Inflammatory macrophage treated with lipopolysaccharide for 4 hours (primary cell): ENCODE measurements around the gene CTNNAL1.
"Not testable (repeated sequence)": the region's sequence is repeated elsewhere in the genome, so short reads cannot be mapped to it uniquely, and the experiment has no call there.

Experiments used
- DNase-seq: peaks from one replicate; pipeline ENCODE4 v3.0.0-alpha.2; 2020

The CTNNAL1 gene

DNA sequence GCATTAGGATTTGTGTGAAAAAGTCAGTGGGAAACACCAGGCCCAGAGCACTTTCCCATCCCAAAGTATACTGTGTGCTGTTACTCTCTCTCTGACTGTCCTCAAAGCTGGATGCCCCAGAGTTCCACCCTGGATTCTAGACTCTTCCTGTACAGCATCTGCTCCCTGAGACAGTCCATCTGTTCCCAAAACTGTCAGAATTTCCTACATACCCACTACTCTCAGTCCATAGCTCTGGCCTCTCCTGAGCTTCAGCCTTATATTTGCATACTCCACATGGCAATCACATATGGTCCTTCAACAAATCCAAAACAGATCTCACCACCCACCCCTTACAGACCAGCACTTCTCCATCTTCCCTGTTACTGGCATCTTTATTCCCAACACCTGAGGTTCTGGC, 88.8 kb downstream of the CTNNAL1 start:
- no peak for DNase-seq

DNA sequence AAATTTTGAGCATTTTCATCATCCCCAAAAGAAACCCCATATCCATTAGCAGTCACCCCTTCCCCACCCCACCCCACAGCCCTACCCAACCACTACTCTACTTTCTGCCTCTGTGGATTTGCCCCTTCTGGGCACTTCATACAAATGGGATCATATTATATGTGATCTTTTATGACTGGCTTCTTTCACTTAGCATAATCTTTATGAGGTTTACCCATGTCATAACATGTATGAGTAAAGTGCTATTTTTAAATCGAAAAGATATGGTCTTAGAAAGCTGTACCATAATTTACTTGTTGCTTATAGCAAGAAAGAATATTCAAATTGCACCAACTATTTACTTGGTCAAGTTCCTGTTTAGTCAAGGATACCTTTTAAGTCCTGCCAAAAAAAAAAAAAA, 92.1 kb downstream of the CTNNAL1 start:
- DNase-seq, result no peak

DNA sequence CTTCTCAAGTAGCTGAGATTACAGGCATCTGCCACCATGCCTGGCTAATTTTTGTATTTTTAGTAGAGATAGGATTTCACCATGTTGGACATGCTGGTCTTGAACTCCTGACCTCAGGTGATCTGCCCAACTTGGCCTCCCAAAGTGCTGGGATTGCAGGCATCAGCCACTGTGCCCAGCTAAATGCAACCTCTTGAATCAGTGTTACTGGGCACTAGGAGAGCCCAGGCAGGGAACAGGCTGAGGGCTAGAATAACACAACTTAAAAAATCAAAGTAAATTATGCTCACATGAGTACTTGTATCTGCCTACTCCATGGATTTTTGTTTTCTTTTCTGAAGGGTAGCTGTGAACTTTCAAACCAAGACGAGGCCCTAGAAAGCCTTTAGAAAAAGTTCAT, 92.9 kb downstream of the CTNNAL1 start:
- DNase-seq, result not testable (repeated sequence)

DNA sequence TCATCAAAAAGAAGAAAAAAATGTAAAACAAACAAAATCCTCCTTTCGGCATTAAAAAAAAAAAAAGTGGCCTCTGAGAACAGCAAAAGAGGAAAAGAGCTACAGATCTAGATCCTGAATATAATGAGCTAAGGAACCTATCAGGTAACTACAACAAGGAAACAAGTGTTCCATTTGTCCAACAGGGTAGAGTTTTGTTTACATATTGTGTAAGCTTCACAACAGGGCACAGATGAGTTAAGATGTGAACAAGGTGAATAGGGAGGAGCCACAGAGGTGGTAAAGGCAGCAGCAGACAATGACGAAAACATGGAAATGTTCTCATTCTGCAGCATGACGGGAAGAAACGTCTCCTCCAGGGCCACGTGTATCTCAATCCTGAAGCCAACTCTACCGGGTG, 93.8 kb downstream of the CTNNAL1 start:
- DNase-seq, result no peak

DNA sequence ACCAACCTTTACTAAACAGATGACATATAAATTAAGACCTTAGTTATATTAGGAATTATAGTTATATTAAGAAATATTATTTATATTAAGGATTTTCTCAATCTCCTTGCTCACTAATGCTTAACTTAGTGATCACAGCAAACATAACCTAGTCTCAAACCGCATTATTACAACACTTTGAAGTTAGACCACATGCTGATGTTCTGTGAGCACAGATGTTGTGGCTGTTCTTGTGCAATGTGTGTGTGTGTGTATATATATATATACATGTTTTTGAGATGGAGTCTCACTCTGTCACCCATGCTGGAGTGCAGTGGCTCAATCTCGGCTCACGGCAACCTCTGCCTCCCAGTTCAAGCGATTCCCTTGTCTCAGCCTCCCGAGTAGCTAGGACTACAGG, 99.9 kb downstream of the CTNNAL1 start:
- no peak for DNase-seq

DNA sequence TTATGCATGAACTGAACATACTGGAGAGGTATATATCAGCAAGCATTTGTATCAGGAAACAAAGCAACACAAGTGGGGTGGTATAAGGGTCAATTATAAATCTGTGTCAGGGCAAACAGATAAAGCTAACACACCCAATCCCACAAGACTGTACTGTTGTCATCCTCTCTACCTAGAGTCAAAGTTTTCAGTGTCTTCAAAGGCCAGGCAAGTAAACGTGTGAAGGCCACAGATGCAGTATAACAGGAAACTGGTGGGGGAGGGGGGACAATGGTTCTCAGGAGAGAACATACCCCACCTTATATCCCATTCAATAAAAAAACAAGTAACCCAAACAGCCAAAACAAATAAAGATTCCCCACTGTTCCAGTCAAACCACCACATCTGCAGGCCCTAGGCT, 101.5 kb downstream of the CTNNAL1 start:
- DNase-seq, result no peak

DNA sequence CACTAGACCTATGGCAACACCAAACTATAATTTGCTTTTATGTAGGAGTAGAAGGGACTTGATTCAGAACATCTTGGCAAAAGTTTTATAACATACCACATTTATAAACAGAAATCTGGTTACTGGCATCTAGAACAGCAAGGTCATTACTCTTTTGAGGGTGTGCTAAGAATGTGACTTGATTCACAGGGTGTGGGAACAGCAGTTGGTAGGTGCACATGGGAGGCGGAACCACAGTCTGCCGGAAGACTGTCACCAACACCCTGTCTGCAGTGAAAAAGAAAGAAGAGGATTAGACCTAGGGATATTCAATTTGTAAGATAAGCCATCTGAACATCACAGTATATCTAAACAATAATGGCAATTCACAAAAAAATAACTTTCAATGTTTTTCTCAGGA, 102.4 kb downstream of the CTNNAL1 start:
- no peak for DNase-seq

DNA sequence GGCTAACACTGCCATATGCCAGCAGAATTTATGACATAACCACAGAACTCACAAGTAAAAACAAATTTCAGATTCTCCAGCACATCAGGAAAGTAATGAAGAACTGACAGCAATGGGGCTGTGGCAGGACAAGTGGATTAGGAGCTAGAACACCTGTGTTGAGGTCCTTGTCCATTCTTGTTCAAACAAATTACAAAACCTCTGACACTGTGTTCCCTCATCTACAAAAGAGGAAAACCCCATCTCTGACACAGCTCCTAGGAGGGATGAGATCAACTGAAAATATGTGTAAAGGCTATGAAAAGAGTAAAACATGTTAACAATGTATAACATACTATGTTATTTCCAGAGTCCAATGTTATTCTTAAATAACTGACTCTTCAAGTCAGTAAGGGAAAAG, 102.9 kb downstream of the CTNNAL1 start:
- DNase-seq, result no peak

DNA sequence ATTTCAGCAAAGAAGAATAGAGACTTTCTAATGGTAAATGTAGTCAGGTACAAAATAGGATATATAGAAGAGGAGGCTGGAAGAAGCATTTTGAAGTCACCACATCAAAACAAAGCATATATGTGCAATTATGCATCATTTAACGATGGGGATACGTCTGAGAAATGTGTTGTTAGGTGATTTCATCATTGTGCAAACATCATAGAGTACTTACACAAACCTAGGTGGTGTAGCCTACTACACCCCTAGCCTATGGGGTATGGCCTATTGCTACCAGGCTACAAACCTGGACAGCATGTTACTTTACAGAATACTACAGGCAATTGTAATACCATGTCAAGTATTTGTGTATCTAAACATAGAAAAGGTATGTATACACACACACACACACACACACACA, 107.8 kb downstream of the CTNNAL1 start:
- DNase-seq, result no peak

DNA sequence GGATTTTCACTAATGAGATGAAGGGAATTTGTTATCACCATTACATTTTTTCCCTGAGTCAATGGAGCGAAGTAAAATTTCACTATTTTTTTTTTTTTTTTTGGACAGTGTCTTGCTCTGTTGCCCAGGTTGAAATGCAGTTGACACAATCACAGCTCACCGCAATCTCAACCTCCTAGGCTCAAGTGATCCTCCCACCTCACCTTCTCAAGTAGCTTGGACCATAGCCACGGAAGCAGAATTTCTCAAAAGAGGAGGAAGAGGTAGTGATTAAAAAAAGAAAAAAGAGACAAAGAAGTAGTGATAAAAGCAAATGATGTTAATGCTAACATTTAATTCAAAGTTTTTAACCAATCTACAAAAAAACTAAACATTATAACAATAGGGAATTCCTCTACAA, 109.1 kb downstream of the CTNNAL1 start:
- no peak for DNase-seq

DNA sequence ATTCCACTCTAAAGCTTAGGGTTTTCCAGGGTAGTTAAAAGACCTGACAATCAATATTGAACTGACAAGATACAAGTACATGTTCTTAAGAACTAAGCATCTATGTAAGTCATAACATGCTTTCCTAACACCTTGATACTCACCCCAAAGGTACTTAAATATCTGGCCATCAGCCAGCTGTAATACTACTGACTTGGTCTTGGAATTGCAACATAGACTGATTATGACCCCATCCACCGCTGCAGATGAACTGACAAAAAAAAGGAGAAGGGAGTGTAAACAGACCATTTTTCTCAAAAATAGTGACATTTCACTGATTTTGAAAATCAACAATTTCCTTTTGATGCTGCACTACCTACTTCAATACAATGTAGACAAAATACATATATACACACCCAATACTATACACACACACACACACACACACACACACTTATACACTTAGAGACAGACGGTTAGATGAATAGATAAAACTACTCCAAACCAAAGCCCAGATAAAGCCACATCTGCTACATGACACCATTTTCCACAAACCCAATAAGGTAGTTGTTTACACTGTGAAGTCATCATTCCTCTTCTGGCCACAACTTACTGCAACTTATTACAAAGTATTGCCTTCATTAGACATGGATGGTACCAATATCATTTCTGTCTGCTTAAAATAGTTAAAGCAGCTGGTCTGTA, 109.7 kb downstream of the CTNNAL1 start:
- no peak for DNase-seq

DNA sequence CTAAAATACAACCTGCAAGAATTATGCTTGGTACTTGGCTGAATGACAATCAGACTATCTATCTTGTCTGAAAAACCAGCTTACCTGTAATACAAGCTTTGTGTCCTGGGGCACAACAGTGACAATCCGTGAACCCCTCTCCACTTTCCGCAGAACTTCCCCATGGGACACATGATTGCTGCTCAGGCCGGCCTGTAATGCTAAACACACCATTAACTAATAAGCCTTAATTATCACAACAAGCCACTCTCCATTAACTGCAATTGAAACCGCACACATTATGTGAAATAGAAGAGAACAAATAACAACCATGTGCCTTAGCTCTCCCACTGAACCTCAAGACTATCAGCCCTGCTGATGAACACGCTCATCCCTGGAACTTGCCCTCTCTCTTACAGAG, 113.1 kb downstream of the CTNNAL1 start:
- DNase-seq, result no peak

DNA sequence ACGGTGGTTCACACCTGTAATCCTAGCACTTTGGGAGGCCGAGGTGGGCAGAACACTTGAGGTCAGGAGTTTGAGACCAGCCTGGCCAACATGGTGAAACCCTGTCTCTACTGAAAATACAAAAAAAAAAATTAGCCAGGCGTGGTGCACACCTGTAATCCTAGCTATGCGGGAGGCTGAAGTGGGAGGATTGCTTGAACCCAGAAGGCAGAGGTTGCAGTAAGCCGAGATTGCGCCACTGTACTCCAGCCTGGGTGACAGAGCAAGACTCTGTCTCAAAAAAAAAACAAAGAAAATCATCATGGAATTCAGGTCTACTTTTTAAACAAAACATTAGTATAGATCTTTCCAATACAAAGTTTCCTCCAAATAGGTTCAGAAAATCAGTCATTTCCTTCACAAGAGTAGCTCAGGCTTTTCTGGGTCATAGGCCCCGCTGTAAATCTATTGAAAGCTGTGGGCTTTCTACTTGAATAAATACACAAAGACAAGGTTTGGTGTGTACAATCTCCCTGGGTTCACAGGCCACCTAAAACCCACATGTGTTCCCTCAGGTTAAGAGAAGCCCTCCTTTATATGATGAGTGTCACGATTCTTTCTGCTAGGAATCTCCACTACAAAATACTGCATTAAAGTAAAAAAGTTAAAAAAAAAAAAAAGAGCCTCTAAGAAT, 114.1 kb downstream of the CTNNAL1 start:
- DNase-seq, result not testable (repeated sequence)

DNA sequence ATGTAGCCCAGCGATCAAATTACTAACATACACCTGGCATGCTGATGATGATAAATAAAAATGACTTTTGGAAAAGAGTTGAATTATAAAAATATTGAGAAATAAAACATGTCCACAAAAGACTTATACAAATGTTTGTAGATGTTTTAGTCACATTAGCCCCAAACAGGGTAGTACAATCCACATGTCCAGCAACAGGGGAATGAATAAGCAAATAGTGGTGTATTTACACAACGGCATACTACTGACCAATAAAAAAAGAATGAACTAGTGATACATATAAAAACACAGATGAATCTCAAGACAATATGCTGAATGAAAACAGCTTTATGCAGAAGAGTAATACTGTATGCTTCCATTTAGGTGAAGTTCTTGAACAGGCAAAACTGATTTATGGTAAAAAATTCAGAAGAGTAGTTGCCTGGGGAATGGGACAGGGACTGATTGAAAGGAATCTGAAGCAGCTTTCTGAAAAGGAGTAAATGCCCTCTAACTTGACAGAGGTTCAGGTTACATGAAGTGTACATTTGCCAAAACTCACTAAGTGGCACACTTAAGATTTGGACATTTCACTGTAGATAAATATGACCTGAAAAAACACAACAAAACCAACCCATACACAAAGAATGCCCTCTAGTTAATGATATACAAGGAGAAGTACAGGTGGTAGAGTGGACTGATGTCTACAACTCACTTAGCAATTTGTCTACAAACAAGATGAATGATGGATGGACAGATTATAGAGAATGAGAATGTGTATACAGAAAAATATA, 115.8 kb downstream of the CTNNAL1 start:
- DNase-seq, result no peak

DNA sequence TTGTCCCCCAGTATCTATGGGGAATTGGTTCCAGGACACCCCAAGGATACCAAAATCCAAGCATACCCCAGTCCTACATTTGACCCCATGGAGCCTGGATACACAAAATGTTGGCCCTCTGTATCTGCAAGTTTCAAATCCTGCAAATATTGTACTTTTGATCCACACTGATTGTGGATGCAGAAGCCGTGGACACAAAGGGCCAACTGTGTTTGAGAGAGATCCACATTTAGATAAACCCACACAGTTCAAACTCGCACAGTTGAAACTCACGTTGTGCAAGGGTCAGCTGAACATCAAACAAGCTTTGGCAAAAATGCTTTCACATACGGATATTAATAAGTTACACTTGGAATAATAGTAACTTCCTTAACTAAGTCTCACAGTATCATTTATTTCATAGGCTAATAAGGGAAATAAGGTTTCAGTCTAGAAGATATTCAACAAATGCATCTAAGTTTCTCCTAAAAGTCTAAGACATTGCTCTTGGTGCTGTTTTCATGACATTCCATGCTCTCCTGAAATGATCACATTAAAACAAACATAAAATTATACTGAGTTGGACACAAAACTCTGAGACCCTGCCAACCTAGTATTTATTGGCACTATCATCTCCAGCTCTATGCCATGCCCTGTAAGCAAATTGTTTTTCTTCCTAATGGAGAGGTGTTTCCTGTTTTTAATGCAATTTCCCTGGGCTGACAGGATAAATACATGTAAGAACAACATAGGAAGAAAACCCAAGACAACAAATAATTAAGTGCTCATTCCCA, 118.9 kb downstream of the CTNNAL1 start:
- no peak for DNase-seq
